HG02759 (cell line): ENCODE results near the gene EFCAB5.
"Not testable (repeated sequence)": the region's sequence is repeated elsewhere in the genome, so short reads cannot be mapped to it uniquely, and the experiment has no call there.

Experiments
- ATAC-seq: cut with Tn5 transposase; IDR thresholded peaks from one replicate; pipeline ENCODE4 v1.9.1; 2021; ENCODE audit warnings: mild to moderate bottlenecking, moderate library complexity; ENCODE audit not compliant: unreplicated experiment

Gene EFCAB5

DNA sequence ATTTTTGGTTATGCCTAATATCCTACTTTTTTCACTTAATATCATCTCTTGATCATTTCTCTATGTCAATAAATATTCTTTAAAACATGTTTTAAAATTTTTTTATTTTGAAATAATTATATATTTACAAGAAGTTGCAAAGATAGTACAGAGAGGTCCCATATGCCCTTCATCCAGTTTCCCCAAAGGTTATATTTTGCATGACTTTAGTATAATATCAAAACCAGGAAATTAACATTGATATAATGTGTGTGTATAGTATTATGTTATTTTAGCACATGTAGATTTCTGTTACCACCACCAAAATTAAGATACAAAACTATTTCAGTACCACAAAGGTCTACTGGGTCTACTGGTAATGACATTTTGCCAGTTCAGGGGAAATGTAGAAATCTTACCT is 60.7 kb downstream of the EFCAB5 start:
- no peak for ATAC-seq

GRCh38 chr17:30005709-30006320 is 64.4 kb downstream of the EFCAB5 start:
- ATAC-seq, result no peak

DNA sequence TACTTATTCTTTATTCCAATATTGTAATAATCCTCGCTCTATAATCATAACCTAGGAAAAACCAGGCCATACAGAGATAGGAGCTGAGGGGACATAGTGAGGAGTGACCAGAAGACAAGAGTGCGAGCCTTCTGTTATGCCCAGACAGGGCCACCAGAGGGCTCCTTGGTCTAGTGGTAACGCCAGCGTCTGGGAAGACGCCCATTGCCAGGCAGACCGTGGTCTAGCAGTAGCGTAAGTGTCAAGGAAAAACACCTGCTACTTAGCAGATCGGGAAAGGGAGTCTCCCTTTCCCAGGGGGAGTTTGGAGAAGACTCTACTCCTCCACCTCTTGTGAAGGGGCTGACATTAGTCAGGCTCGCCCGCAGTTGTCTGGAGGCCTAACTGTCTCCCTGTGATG is 70.5 kb downstream of the EFCAB5 start:
- not testable (repeated sequence) for ATAC-seq

DNA sequence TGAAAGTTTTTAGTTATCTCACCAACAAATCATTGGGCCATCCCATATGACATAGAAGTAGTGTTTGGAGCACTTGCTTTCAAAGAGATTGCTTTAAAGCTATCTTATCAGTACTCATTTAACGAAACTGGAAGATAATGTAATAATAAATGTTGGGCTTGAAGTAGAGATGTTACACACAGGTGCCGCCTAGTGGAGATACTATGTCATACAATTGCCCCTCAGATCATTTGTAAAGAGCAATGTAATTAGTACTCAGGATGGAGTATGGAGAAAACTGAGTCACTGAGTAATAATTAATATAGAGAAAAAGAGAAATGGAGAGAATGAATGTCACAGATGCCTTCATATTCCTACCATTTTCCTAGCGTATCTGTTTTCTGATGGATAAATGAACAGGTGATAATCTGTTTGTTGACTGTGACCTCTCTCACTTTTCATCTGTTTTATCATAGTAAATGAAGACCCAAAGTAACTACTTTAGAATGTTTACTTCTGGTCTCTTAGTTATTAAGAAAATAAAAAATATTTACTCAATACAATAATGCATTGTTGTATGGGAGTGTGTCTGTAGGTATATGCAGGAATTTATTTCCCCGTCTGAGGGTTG is 80.4 kb downstream of the EFCAB5 start:
- no peak for ATAC-seq

- ATAC-seq, result not testable (repeated sequence)
Observed at GRCh38 chr17:30025325-30025724, 83.9 kb downstream of the EFCAB5 start.

- no peak for ATAC-seq
Observed at GRCh38 chr17:30027676-30028075, 86.2 kb downstream of the EFCAB5 start.

DNA sequence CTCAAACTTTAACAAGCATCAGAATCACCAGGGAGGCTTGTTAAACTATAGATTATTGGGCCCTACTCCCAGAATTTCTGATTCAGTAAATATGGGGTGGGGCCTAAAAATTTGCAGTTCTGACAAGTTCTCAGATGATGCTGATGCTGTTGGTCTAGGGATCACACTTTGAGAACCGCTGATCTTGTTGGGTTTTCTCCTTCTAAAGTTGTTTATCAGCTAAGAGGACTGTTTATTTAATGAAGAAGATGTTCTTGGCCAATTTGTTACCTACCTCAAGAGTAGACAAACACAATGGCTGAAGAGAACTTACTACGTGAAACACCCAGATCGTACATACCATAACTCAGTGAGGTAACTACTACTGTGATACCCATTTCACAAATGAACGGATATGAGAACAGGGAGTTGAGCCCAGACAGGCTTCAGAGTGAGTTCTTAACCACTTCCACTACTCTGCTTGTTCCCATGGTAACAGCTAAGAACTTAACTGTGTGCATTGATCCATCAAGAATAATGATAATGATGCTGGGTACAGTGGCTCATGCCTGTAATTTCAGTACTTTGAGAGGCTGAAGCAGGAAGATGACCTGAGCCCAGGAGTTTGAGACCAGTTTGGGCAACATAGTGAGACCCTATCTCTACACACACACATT is 89.9 kb downstream of the EFCAB5 start:
- no peak for ATAC-seq

GRCh38 chr17:30035369-30035768 is 93.9 kb downstream of the EFCAB5 start:
- no peak for ATAC-seq

GRCh38 chr17:30040719-30041518 is 99.5 kb downstream of the EFCAB5 start:
- not testable (repeated sequence) for ATAC-seq

DNA sequence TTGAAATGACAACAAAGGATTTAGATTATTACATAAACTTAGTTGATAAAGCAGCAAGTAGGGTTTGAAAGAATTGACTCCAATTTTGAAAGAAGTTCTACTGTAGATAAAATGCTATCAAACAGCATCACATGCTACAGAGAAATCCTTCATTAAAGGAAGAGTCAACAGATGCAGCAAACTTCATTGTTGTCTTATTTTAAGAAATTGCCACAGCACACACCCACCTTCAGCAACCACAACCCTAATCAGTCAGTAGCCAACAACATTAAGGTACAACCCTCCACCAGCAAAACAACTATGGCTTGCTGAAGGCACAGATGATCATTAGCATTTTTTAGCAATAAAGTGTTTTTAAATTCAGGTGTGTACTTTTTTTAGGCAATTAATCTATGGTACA is 100.1 kb downstream of the EFCAB5 start:
- ATAC-seq, result no peak

DNA sequence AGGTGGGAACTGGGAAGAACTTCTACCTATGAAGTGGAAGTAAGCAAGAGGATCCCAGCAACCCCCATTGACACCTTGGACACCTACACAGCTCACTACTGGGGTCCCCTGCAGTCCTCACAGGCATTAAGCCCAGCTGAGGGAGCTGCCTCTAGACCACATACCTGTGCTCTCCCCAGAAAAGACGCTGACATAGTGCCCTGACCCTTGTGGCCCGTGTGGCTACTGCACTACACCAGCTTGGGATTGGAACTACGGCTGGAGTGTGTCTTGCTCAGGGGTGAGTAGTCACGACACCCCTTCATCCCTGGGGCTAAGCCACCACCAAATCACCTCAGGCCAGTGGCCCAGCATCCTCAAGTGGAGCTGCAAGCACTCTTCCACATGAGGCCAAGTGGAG is 120.9 kb downstream of the EFCAB5 start:
- no peak for ATAC-seq

GRCh38 chr17:30064738-30065137 is 123.3 kb downstream of the EFCAB5 start:
- no peak for ATAC-seq

DNA sequence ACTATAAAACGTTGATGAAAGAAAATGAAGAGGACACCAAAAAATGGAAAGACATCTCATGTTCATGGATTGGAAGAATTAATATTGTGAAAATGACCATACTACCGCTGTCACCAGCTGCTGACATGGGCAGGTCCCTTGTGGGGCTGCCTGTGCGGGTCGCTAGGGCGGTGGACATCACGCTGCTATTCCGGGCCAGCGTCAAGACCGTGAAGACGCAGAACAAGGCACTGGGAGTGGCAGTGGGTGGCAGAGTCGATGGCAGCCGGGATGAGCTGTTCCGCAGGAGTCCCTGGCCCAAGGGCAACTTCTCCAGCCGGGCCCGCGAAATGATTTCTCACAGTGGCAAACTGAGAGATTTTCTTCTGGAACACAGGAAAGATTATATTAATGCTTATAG is 127.0 kb downstream of the EFCAB5 start:
- ATAC-seq, result no peak

GRCh38 chr17:30074254-30074653 is 132.8 kb downstream of the EFCAB5 start:
- no peak for ATAC-seq

DNA sequence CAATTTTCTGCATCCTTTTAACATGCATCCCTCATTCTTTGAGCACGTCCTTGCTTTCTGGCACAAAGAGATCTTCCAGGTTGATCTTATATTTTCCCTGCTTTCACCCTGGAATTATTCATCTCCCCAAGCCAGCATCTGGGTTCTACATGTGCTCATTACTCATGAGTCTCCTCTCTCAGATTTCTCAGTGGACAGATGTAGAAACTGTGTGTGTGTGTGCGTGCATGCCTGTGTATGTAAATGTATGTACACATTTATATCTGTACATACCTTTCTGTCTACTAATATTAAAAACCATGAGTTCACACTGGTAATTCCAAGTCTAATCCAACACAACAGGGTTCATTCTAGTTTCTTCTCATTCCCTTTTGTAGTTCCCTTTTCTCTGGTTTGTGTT is 133.3 kb downstream of the EFCAB5 start:
- ATAC-seq, result no peak

GRCh38 chr17:30082773-30083172 is 141.3 kb downstream of the EFCAB5 start:
- no peak for ATAC-seq

- ATAC-seq, result no peak
Observed at GRCh38 chr17:30084788-30085187, 143.4 kb downstream of the EFCAB5 start.

DNA sequence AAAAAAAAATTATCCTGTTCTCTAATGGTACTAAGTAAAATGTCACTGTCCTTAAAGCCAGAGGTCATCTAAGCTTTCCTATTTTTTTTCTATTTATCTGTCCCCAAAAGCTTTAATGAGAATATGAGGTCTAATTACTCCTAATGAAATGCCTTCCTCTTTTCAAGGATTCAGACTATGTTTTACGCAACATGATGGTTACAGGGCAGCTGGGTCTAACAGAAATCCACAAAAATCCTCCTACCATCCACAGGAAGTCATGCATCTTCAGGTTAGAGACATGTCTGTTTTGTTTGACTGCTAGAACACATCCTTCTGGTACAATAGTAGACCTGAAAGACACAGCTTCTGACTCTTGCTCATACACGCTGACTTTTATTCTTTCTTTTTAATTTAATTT is 145.5 kb downstream of the EFCAB5 start:
- no peak for ATAC-seq

GRCh38 chr17:30087431-30087830 is 146.0 kb downstream of the EFCAB5 start:
- ATAC-seq, result not testable (repeated sequence)

DNA sequence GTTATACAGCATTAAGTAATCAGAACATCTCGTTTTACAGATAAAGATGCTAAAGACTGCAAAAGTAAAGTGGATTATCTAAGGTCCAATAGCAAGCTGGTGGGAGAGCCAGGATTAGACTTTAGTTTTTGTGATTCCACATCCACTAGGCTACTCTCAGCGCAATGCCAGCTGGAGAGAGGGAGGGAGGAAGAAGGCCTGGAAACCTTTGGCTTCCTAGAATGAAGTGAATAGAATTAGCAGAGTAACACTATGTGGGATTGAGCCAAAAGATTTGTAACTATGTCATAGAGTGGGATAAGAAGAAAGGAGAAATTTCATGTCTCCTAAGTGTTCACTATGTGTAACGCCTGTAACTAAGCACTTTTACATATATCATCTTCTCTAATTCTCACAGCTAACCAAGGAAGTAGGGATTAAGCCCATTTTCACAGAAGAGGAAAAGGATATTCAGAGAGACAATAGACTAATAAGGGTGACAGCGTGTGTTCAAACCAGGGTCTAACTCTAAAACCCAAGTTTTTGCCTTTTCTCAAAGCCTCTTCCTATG is 149.8 kb downstream of the EFCAB5 start:
- ATAC-seq, result no peak

DNA sequence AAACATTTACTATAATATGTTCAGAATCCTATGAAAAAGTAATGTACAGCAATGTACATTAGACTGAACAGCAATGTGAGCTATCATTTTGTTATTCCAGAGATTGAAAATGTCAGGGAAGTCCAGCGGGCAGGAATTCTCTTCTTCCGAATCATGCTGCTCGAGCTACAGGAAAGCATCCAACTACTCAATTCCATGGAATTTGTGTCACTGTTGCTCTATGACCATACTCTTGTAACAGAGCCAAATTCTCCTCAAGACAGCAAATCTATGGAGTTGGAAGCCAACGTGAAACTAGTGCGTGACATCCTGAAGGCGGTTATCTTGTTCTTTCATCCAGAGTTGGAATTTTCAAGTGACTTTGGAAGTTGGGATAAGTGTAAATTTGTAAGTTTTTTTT is 150.3 kb downstream of the EFCAB5 start:
- ATAC-seq, result no peak
